HepG2 (cell line): ENCODE results near the gene CALML6. TPM values are rescaled to one million over a fixed set of nuclear protein-coding genes. Genes with fewer than 3 reads are reported as not detected.

Experiments used
- DMTF1 ChIP-seq: sonication (generic); formaldehyde crosslinking; IDR thresholded peaks from 2 replicates; pipeline ENCODE4 v1.4.0; 2020; ENCODE audit warnings: mild to moderate bottlenecking, missing genetic modification reagents
- E2F1 ChIP-seq: sonication (generic); formaldehyde crosslinking; IDR thresholded peaks from 2 replicates; pipeline ENCODE4 v1.5.0; 2020; ENCODE audit warnings: missing genetic modification reagents
- FOXK1 ChIP-seq: sonication (generic); formaldehyde crosslinking; IDR thresholded peaks from 2 replicates; pipeline ENCODE4 v1.4.0; 2020; ENCODE audit warnings: low read depth, missing genetic modification reagents, borderline replicate concordance
- GATAD1 ChIP-seq: IDR thresholded peaks from 2 replicates; pipeline ENCODE4 v1.6.1; 2016; ENCODE audit warnings: missing genetic modification reagents, missing compliant biosample characterization
- HDAC2 ChIP-seq: sonication (generic); formaldehyde crosslinking; IDR thresholded peaks from 2 replicates; pipeline ENCODE4 v1.4.0; 2020; ENCODE audit warnings: missing genetic modification reagents
- HOXA5 ChIP-seq: sonication (generic); formaldehyde crosslinking; IDR thresholded peaks from 2 replicates; pipeline ENCODE4 v1.4.0; 2020; ENCODE audit warnings: missing genetic modification reagents
- IRX3 ChIP-seq: sonication (generic); formaldehyde crosslinking; IDR thresholded peaks from 2 replicates; pipeline ENCODE4 v1.8.1; 2023; ENCODE audit warnings: mild to moderate bottlenecking, low read depth, missing genetic modification reagents, borderline replicate concordance
- LRRFIP1 ChIP-seq: sonication (generic); formaldehyde crosslinking; conservative IDR thresholded peaks from 2 replicates; pipeline ENCODE4 v1.4.0; 2020; ENCODE audit warnings: missing genetic modification reagents
- RXRB ChIP-seq: IDR thresholded peaks from 2 replicates; pipeline ENCODE4 v1.6.1; 2016; ENCODE audit warnings: borderline replicate concordance, missing genetic modification reagents, missing compliant biosample characterization
- SIX4 ChIP-seq: sonication (generic); formaldehyde crosslinking; IDR thresholded peaks from 2 replicates; pipeline ENCODE4 v1.4.0; 2020; ENCODE audit warnings: missing genetic modification reagents
- SNAPC2 ChIP-seq: sonication (generic); formaldehyde crosslinking; IDR thresholded peaks from 2 replicates; pipeline ENCODE4 v1.8.1; 2022; ENCODE audit warnings: mild to moderate bottlenecking, missing genetic modification reagents
- STAG1 ChIP-seq: sonication (generic); formaldehyde crosslinking; IDR thresholded peaks from 2 replicates; pipeline ENCODE4 v1.4.0; 2020; ENCODE audit warnings: missing genetic modification reagents
- STAT5B ChIP-seq: sonication (generic); formaldehyde crosslinking; IDR thresholded peaks from 2 replicates; pipeline ENCODE4 v1.4.0; 2020; ENCODE audit warnings: missing genetic modification reagents
- TFAP4 ChIP-seq: sonication (generic); IDR thresholded peaks from 2 replicates; pipeline ENCODE4 v1.6.1; 2016; ENCODE audit warnings: low read depth, borderline replicate concordance
- XBP1 ChIP-seq: sonication (generic); formaldehyde crosslinking; IDR thresholded peaks from 2 replicates; pipeline ENCODE4 v1.5.0; 2020; ENCODE audit warnings: missing genetic modification reagents
- ZBTB4 ChIP-seq: sonication (generic); formaldehyde crosslinking; IDR thresholded peaks from 2 replicates; pipeline ENCODE4 v1.4.0; 2020; ENCODE audit warnings: missing genetic modification reagents, mild to moderate bottlenecking, borderline replicate concordance
- ZFX ChIP-seq: sonication (generic); formaldehyde crosslinking; IDR thresholded peaks from 2 replicates; pipeline ENCODE4 v1.4.0; 2020; ENCODE audit warnings: mild to moderate bottlenecking, low read depth, missing genetic modification reagents, moderate library complexity
- ZNF333 ChIP-seq: sonication (generic); formaldehyde crosslinking; IDR thresholded peaks from 2 replicates; pipeline ENCODE4 v1.4.0; 2020; ENCODE audit warnings: mild to moderate bottlenecking, missing genetic modification reagents, borderline replicate concordance
- ZNF337 ChIP-seq: sonication (generic); formaldehyde crosslinking; IDR thresholded peaks from 2 replicates; pipeline ENCODE4 v1.5.1; 2020; ENCODE audit warnings: missing genetic modification reagents, low read depth, mild to moderate bottlenecking, borderline replicate concordance
- polyA plus RNA-seq, 8 experiments: library from polyadenylated mRNA; depleted of rRNA in 3 of 8; stranded (reverse) in 7 of 8; unstranded in 1 of 8; fragments of >200 nt; fragmentation: Illumina TruSeq in 4 of 8; extraction: Trizol in 4 of 8; gene quantifications; 2 replicates each; pipeline versions ENCODE4 v1.2.1 to v1.2.3, GENCODE V29; 2011 to 2016; ENCODE audit warnings: low read depth in 4 of 8, missing spikeins in 1 of 8, mixed read lengths in 1 of 8; ENCODE audit not compliant: insufficient read depth in 1 of 8
- total RNA-seq, 5 experiments: library from RNA; depleted of rRNA; stranded (reverse); fragments of >200 nt; fragmentation: Illumina TruSeq; extraction: Trizol; gene quantifications; 2 replicates each; pipeline ENCODE4 v1.2.3, GENCODE V29; 2016; ENCODE audit warnings: low read depth in 1 of 5

CALML6 gene
- total and polyA plus RNA-seq, 2 of the 13 experiments (the other 11 are each of a cell fraction or from before 2014, with no cell fraction given), result 0.11 to 0.12 TPM

GRCh38 chr1:1891349-1892078 is 23.5 kb upstream of the CALML6 start (continued):
- TF ChIP-seq DMTF1 (no peak), STAT5B (CRISPR knock-in tag) (no peak), ZBTB4 (CRISPR knock-in tag) (no peak), ZNF337 (CRISPR knock-in tag) (no peak), XBP1 (CRISPR knock-in tag) (no peak), ZFX (CRISPR knock-in tag) (peak; percentile 98), GATAD1 (CRISPR knock-in tag) (no peak), STAG1 (CRISPR knock-in tag) (no peak), RXRB (0 out of 2 replicates have a peak, but pooled peaks have one; percentile 17), ZNF333 (CRISPR knock-in tag) (peak; percentile 86; the same call in 1 of the 2 replicates), LRRFIP1 (CRISPR knock-in tag) (no peak), SIX4 (CRISPR knock-in tag) (no peak), HDAC2 (no peak), SNAPC2 (CRISPR knock-in tag) (no peak; the same call in 1 of the 2 replicates), E2F1 (CRISPR knock-in tag) (no peak), HOXA5 (CRISPR knock-in tag) (no peak), TFAP4 (peak; percentile 44; the same call in 1 of the 2 replicates), IRX3 (CRISPR knock-in tag) (no peak), FOXK1 (CRISPR knock-in tag) (no peak)
